Measurements from ENCODE around the gene ARHGAP26.

The ARHGAP26 gene

DNA sequence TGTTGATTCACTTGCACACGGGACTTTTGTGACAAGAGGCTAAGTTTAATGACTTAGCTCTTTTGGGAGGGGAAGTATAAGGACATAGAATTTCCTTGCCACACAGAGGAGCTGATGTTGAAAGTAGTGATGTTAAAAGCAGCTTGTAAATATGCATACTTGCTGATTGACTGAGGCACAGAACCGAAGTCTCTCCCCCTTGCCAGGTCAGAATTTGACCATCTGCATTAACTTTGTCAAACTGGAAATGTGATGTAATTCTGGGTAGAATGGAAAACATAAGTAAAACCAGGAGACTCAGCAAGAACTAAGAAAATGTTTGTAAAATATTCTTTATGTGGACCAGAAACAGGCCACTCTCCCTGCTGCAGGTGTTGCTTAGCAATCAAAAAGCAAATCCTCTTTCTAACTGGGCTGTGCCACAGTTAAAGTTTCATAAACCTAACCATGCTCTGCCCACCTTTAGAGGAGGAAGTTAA is 349.2 kb downstream of the ARHGAP26 start:
- in situ Hi-C loops (cut with HindIII; ENCODE audit: low pct_unique_long_range_greater_than_20kb, low sequenced_read_pairs): no loop called here
- no peak for TF ChIP-seq JUND (IDR thresholded peaks at IDR 0.05; ENCODE audit: low read depth)

DNA sequence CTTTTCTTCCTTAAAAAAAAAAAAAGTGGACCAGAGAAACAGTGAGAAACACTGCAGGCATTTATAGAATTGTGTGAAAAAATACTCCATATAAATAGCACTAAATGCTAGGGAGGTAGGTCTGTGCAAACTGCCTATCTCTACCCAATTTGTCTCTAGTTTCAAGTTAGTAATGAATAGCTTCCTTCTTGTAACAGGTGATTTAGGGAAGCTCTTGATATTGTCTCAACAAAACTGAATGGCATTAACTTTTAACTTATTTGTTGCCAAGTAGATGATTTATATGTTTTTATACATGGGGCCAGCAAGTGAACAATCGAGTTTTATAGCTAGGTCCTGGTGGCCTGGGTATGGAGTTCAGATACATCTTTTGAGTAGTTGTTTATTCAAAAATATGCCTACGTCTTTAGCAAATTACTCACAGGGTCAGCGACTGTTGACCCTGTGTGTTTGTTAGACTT is 349.7 kb downstream of the ARHGAP26 start:
- DNase-seq (ENCODE audit: low read depth in 1 of 2, low spot score in 1 of 2): no peak
- in situ Hi-C loops (cut with HindIII; ENCODE audit: low pct_unique_long_range_greater_than_20kb, low sequenced_read_pairs): no loop called here
- TF ChIP-seq JUND (IDR thresholded peaks at IDR 0.05; ENCODE audit: low read depth): no peak

More for the DNA sequence above, 349.2 kb downstream of the ARHGAP26 start:
- DNase-seq (ENCODE audit: low read depth in 1 of 2, low spot score in 1 of 2): no peak

DNA sequence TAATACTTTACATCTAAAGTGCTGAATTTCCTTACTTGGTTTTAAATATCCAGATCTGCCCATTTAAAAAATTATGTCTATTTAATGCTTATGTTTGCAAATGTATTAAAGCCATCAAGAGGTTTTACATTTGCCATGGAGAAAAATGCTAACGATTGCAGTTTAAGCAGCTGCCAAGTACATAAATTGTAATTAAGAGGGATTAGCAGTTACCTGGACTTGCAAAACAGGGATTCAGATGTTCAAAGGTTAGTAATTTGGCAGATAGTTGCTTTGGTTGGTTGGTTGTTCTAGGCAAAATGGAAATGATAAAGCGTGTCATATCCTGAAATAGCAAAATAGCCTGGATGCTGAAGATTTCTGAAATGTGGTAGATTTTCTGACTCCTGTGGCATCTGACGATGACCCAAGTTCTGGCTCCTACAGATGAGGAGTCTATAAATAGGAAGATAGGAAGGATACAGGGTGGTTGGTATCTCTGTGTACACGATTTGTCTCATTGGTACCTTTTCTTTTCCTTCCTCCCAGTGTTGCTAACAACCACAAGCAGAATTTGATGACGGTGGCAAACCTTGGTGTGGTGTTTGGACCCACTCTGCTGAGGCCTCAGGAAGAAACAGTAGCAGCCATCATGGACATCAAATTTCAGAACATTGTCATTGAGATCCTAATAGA is 350.4 kb downstream of the ARHGAP26 start:
- in situ Hi-C loops (cut with HindIII; ENCODE audit: low pct_unique_long_range_greater_than_20kb, low sequenced_read_pairs): no loop called here
- no peak for TF ChIP-seq JUND (IDR thresholded peaks at IDR 0.05; ENCODE audit: low read depth)
- no peak for DNase-seq (ENCODE audit: low read depth in 1 of 2, low spot score in 1 of 2)

DNA sequence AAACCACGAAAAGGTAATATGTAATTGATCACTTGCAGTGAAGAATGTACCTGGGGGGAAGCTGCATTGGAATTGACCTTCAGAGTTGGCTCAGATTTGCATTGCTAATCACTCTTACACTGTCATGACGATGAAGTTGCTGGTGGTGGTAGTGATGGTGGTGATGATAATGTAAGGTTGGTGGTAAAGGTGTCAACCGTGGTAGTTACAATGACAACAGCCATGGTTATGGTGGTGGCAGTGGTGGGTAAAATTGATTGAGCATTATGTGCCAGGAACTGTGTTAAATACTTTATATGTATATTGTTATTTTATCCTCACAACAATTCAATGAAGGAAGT is 350.9 kb downstream of the ARHGAP26 start:
- no peak for TF ChIP-seq JUND (IDR thresholded peaks at IDR 0.05; ENCODE audit: low read depth)
- DNase-seq (ENCODE audit: low read depth in 1 of 2, low spot score in 1 of 2): no peak
- in situ Hi-C loops (cut with HindIII; ENCODE audit: low pct_unique_long_range_greater_than_20kb, low sequenced_read_pairs): no loop called here

DNA sequence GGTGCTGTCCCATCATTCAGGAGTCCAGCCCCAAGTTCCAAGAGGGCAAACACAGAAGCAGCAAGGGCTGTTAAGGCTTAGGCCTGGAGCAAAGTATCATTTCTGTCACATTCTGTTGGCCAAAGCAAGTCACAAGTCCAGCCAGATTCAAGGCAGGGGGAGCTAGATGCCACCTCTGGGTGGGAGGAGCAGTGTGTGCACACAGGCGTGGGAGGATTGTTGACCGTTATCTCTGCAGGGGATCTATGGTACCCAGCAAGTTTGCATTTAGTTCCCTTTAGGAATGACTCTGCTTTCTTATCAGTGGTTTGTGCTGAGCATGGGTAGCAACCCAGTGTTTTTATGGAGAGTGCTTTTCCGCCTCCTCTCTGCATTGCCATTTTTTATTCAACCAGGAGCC is 354.4 kb downstream of the ARHGAP26 start:
- TF ChIP-seq JUND (IDR thresholded peaks at IDR 0.05; ENCODE audit: low read depth): no peak
- in situ Hi-C loops (cut with HindIII; ENCODE audit: low pct_unique_long_range_greater_than_20kb, low sequenced_read_pairs): no loop called here
- DNase-seq (ENCODE audit: low read depth in 1 of 2, low spot score in 1 of 2): peak in 1 of 2 experiments; percentile 19

DNA sequence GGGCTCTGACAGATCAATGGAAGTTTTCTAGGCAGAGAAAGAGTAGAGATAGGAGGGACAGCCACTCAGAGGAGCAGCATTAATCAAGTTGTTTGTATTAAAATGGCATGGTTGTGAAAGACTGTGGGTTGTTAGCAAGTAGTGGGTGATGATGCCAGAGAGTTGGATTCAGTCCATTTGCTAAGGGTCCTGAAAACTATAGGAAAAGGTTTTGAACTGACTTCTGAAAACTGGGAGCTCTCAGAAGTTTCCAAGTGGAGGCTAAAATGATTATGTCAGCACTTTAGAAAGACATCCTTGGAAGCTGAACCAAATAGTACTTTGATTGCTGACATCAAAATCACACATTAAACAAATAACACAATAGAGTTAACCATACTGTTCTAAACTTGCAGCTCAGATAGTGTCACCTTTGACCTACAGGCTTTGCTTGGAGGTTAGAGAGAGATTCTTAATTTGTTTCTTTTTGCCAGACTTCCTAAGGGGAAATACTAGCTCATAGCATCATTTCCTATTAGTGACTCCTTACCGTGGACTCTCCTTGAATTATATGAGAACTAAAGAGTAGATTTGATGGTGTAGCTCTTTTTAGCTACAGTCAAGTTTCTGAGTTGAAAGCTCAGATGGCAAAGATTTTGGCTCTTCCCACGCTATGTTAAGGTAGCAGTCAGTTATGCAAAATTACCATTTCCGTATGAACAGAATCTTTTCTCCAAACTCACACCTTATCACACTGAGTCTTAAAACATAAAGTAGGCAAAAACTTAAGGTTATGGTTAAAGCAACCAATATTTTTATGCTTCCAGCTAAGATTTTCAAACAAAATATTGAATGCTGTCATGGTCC is 356.2 kb downstream of the ARHGAP26 start:
- TF ChIP-seq JUND (IDR thresholded peaks at IDR 0.05; ENCODE audit: low read depth): no peak
- no peak for DNase-seq (ENCODE audit: low read depth in 1 of 2, low spot score in 1 of 2)
- in situ Hi-C loops (cut with HindIII; ENCODE audit: low pct_unique_long_range_greater_than_20kb, low sequenced_read_pairs): no loop called here

DNA sequence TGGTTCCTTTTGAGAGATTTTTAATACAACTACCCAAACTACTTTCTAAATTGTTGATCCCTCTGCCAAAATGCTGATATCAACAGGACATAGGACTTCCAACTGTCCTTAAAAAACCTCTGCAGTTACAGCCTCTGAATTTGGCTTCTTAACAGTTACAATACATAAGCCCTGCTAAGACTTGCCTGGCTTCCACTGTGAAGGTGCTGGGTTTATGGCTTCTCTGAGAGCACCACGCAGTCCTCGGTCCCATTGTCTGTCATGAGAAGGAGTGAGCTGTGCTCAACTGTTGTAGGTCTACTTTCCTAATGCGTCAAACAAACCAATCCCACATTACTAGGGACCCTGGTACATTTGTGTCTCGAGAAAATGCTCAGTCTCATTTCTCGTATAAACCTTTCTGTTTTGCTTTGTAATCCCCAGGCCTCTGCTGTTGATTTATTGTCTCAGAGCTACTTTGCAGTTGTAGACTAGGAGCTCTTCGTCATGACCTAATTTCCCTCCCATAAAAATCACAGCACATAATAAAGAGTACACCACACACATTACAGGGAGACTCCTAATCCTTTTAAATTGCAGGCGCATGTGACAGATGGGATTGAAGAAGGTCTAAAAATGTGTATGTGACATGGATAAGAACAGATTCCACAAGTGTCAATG is 358.4 kb downstream of the ARHGAP26 start:
- in situ Hi-C loops (cut with HindIII; ENCODE audit: low pct_unique_long_range_greater_than_20kb, low sequenced_read_pairs): no loop called here
- no peak for TF ChIP-seq JUND (IDR thresholded peaks at IDR 0.05; ENCODE audit: low read depth)
- no peak for DNase-seq (ENCODE audit: low read depth in 1 of 2, low spot score in 1 of 2)

DNA sequence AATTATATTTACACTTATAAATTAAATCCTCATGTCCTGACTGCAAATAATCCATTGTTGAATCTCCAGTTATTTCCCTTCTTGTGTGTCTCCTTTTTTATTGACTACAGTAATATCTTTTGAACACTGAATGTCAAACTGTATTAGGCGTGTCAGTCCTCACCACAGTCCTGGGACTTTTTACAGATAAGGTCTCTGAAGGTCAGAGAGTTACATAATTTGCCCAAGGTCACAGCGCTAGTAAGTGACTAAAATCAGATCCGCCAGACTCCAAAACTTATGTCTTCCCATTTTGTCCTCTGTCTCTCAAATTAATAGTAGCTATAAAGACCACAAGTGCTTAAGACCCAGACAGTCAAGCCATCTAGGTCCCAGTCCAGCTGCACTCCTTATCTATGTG is 359.0 kb downstream of the ARHGAP26 start:
- TF ChIP-seq JUND (IDR thresholded peaks at IDR 0.05; ENCODE audit: low read depth): no peak
- no peak for DNase-seq (ENCODE audit: low read depth in 1 of 2, low spot score in 1 of 2)
- in situ Hi-C loops (cut with HindIII; ENCODE audit: low pct_unique_long_range_greater_than_20kb, low sequenced_read_pairs): no loop called here

DNA sequence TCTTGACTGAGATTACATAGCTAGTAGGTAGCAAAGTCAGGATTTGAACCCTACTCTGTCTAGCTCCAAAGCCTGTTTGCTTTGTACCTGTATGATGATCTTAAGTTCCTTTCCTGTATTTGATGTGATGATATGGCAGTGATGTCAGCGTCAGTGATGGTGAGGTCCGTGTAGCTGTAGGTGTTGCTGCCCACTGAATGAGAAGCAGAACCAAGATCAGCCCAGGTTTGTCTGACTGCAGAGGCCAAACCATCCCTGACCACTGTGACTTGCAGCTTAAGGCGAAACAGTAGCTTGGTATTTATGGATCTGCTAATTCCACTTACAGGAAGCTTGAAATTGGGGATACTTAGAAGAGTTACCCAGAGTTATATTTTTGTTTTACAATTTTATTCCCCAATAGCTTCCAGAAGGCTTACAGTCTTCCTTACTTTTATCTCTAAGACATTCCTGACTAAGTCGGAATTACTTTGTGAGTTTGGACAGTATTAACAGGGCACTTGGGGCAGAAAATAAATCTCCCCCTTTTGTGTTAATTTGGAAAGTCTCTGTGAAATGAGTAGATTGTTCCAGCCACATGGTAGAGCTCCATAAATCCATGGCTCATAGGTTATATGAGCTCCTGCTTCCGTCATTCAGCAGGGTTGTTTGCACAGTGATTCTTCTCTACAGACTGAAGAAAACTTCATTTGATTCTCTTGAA is 359.9 kb downstream of the ARHGAP26 start:
- no peak for TF ChIP-seq JUND (IDR thresholded peaks at IDR 0.05; ENCODE audit: low read depth)
- in situ Hi-C loops (cut with HindIII; ENCODE audit: low pct_unique_long_range_greater_than_20kb, low sequenced_read_pairs): no loop called here
- DNase-seq (ENCODE audit: low read depth in 1 of 2, low spot score in 1 of 2): no peak

DNA sequence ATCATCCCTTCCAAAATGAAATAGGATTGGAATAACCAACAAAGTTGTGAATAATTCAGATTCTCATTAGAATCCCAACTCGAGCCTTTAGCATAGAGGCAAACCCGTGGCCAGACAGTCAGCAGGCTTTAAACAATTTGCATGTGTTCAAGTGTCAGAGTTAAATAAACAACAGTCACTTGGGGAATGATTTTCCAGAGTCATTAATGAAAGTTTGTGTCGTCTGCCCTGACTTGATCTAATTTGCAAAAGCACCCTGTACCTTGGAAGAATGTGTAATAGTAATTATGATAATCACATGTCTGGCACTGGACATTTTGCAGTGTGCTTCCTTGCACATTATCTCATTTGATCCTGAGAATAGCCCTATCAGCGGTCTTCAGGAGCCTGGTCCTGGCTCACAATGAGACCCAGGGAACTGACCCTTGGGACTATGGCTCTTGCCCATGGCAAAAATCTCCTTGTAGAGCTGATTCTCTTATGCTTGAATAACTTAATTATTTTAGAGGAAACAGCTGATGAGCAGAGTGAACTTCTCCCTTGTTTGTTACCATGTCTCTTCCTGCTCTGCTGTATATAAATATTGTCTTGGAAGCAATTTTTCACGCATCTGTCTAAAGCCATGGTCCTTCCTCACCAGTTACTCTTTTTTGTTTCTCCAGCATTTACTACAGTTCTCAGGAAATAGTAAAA is 360.6 kb downstream of the ARHGAP26 start:
- in situ Hi-C loops (cut with HindIII; ENCODE audit: low pct_unique_long_range_greater_than_20kb, low sequenced_read_pairs): no loop called here
- no peak for TF ChIP-seq JUND (IDR thresholded peaks at IDR 0.05; ENCODE audit: low read depth)
- DNase-seq (ENCODE audit: low read depth in 1 of 2, low spot score in 1 of 2): no peak

DNA sequence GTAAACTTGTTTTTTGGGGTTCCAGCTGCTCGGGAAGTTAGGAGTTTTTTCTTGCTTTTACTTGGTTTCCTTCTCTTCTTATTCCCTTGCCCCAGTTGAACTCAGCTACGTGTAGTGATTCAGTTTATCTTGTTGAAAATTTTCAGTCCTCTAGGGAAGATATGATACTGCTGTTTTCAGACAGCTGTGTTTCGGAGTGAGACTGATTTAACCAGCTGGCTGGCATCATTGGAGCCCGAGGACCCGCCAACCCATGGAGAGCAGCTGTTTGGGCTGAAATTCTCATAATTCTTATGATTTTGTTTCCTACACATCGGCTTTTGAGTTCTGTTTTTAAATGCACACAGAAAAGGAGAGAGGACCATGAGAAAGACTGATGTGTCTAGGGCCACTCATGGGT is 361.8 kb downstream of the ARHGAP26 start:
- DNase-seq (ENCODE audit: low read depth in 1 of 2, low spot score in 1 of 2): no peak
- TF ChIP-seq JUND (IDR thresholded peaks at IDR 0.05; ENCODE audit: low read depth): no peak
- in situ Hi-C loops (cut with HindIII; ENCODE audit: low pct_unique_long_range_greater_than_20kb, low sequenced_read_pairs): no loop called here

DNA sequence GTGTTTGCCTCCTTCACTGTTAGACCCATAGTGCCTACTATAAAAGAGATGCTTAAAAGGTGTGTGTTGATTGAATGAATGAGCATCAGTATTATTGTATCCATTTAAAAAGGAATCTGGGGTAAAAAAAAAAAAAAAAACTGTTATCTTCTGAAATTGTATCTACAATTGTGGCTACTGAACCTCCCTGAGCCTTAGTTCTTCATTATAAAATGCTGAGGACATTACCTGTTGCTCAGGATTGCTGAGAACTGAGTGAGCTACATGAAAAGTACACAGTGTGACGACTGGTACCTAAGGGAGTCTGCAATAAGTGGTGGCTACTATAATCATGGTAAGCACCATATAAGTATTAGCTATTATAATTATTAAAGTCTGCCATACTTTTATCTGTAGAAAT is 362.6 kb downstream of the ARHGAP26 start:
- in situ Hi-C loops (cut with HindIII; ENCODE audit: low pct_unique_long_range_greater_than_20kb, low sequenced_read_pairs): no loop called here
- no peak for DNase-seq (ENCODE audit: low read depth in 1 of 2, low spot score in 1 of 2)
- no peak for TF ChIP-seq JUND (IDR thresholded peaks at IDR 0.05; ENCODE audit: low read depth)

Data from T47D (cell line).